Measurements from ENCODE around the gene SH2D7.

Gene SH2D7

DNA sequence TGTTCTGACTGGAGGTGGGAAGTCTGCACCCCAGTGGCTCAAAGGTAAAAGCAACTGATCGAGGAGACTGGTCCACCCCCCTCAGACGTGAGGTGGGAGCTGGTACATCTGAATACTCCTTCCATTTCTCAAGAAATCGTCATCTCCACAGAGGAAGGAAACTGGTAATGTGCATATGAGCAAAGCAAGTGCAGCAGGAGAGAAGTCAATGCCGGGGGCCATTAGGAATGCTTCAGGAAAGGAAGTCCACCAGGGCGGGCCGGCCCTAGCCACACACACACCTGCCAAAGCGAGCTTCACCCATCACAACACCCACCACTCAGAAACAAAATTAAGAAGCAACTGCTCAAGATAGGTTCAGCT is 23.3 kb upstream of the SH2D7 start:
- no peak overlapping the region for H3K27ac ChIP-seq
- no peak for TF ChIP-seq ZFX (IDR thresholded peaks at IDR 0.05; ENCODE audit: borderline replicate concordance)
- TF ChIP-seq, protein P1, sequence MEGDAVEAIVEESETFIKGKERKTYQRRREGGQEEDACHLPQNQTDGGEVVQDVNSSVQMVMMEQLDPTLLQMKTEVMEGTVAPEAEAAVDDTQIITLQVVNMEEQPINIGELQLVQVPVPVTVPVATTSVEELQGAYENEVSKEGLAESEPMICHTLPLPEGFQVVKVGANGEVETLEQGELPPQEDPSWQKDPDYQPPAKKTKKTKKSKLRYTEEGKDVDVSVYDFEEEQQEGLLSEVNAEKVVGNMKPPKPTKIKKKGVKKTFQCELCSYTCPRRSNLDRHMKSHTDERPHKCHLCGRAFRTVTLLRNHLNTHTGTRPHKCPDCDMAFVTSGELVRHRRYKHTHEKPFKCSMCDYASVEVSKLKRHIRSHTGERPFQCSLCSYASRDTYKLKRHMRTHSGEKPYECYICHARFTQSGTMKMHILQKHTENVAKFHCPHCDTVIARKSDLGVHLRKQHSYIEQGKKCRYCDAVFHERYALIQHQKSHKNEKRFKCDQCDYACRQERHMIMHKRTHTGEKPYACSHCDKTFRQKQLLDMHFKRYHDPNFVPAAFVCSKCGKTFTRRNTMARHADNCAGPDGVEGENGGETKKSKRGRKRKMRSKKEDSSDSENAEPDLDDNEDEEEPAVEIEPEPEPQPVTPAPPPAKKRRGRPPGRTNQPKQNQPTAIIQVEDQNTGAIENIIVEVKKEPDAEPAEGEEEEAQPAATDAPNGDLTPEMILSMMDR (IDR thresholded peaks at IDR 0.05): no peak

DNA sequence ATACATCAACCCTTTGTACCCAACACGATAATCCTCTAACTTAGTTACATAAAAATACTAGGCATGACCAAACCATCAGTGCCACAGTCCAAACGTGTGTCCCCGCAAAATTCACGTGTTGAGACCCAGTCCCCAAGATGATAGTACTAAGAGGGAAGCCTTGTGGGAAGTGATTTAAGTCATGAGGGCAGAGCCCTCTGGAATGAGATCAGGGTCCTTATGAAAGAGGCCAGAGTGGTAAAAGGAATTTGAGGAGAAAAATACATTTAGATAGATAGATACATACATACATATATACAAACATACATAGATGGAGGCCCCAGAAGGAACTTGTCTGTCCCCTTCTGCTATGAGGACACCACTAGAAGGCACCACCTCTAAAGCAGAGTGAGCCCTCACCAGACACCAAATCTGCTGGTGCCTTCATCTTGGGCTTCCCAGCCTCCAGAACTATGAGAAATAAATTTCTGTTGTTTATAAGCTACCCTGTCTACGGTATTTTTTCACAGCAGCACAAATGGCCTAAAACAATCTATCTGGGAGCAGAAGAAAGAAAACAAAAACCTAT is 22.8 kb upstream of the SH2D7 start:
- TF ChIP-seq, protein P1 (IDR thresholded peaks at IDR 0.05): no peak
- no peak for TF ChIP-seq ZFX (IDR thresholded peaks at IDR 0.05; ENCODE audit: borderline replicate concordance)

DNA sequence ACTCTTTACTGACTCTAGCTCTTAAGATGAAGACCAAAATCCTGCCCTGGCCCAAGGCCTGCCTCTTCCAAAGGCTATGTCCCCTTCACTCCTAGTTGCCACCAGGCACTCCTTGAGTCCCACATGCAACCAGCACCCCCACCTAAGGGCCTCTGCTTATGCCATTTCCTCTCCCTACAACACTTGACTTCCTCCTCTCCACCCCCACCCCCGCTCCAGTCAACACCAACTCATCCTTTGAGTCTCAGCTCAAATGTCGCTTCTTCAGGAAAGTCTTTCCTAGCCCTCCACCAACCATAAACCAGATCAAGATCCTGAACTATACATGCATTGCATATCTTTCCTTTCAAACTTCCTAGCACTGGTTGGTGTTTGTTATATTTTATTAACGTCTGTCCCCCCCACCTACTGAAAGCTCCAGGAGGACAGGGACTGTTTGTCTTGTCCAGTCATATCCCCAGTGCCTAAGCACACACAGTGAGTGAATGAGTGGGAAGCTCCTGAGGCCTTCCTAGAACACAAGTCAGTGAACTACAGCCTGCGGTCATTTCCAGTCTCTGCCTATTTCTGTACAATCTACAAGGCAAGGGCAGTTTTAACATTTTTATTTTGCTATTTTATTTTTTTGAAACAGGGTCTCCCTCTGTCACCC is 22.2 kb upstream of the SH2D7 start:
- TF ChIP-seq ZFX (IDR thresholded peaks at IDR 0.05; ENCODE audit: borderline replicate concordance): no peak
- TF ChIP-seq, protein P1 (IDR thresholded peaks at IDR 0.05): no peak
- H3K27ac ChIP-seq: no peak overlapping the region

More for the DNA sequence above, 22.8 kb upstream of the SH2D7 start:
- H3K27ac ChIP-seq: no peak overlapping the region

- no peak overlapping the region for H3K27ac ChIP-seq
- TF ChIP-seq ZFX (IDR thresholded peaks at IDR 0.05; ENCODE audit: borderline replicate concordance): no peak
- TF ChIP-seq, protein P1 (IDR thresholded peaks at IDR 0.05): no peak
Observed at GRCh38 chr15:78071383-78071782, 21.0 kb upstream of the SH2D7 start.

- no peak for TF ChIP-seq ZFX (IDR thresholded peaks at IDR 0.05; ENCODE audit: borderline replicate concordance)
- TF ChIP-seq, protein P1 (IDR thresholded peaks at IDR 0.05): no peak
- H3K27ac ChIP-seq: no peak overlapping the region
Observed at GRCh38 chr15:78072080-78072892, 20.1 kb upstream of the SH2D7 start.

DNA sequence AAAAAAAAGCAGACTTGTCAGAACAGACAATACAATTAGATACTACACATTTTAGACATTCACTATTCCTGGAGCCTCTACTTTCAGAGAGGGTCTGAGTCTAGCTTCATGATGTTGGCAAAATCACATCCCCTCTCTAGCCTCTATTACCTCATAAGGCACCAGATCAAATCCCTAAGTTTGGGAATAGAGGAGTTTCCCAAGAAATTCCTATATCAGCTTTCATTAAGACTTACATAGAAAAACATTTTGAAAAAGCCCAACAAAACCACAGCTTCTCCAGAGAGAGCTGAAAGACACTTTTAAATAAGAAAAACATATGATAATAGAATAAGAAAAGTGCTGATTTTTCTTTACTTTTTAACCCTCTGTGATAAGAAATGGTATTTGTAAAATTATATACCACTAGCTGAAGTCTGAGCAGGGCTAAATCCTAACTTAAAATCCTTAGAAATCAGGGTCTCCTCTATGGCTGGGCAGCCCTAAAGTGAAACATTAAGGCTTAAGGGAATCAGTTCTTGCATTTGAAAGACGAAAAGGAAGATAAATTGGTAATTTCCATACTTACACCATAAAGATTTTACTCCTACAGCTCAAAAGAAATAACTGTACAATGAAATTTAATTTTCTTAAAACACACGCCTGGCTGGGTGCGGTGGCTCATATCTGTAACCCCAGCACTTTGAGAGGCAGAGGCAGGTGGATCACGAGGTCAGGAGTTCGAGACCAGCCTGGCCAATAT is 19.1 kb upstream of the SH2D7 start:
- no peak for TF ChIP-seq ZFX (IDR thresholded peaks at IDR 0.05; ENCODE audit: borderline replicate concordance)
- TF ChIP-seq, protein P1 (IDR thresholded peaks at IDR 0.05): no peak
- no peak overlapping the region for H3K27ac ChIP-seq
